Body of pancreas (tissue), 4 donors: ENCODE measurements around the gene ZNF431. TPM values are rescaled to one million over a fixed set of nuclear protein-coding genes. Genes with fewer than 3 reads are reported as not detected.
A peak's percentile ranks its signal among the peaks of the same experiment; 100 is the strongest.

Source experiments
- ATAC-seq: fragments of 150-250 bp; one replicate; pipeline ENCODE4 v1.9.1; 2016
- DNase-seq, 4 donors: peaks; one replicate each; pipeline ENCODE4 v3.0.0-alpha.2; 2019
- H3K27ac ChIP-seq, 4 donors: fragments of 200-600 bp; sonication (generic); 1 replicate in 3 of 4; 2 replicates in 1 of 4; pipeline versions ENCODE4 v1.5.1 to v1.6.1; 2016 to 2019; ENCODE audit warnings: mild to moderate bottlenecking in 1 of 4, mixed read lengths in 1 of 4, moderate library complexity in 1 of 4
- H3K27me3 ChIP-seq, 2 donors: fragments of 200-600 bp; sonication (generic); one replicate each; pipeline ENCODE4 v1.6.0; 2016; ENCODE audit warnings: mild to moderate bottlenecking in 1 of 2
- H3K36me3 ChIP-seq, 2 donors: fragments of 200-600 bp; sonication (generic); replicated peaks in 1 of 2; 2 replicates each; pipeline ENCODE4 v1.5.1; 2016; ENCODE audit warnings: low read depth in 2 of 2; ENCODE audit not compliant: insufficient read depth in 1 of 2
- H3K4me1 ChIP-seq: fragments of 200-600 bp; sonication (generic); one replicate; pipeline ENCODE4 v1.6.0; 2016
- H3K4me3 ChIP-seq, 2 donors: fragments of 200-600 bp; sonication (generic); 1 replicate in 1 of 2; 2 replicates in 1 of 2; pipeline ENCODE4 v1.5.1; 2016 to 2019
- H3K9me3 ChIP-seq, 3 donors: fragments of 200-600 bp; sonication (generic); 1 replicate in 2 of 3; 2 replicates in 1 of 3; pipeline ENCODE4 v1.5.1; 2016
- CTCF ChIP-seq, 7 experiments: fragments of 450-650 bp in 4 of 7; fragments of 200-600 bp in 3 of 7; sonication (generic) in 3 of 7; IDR thresholded peaks; one replicate each; pipeline ENCODE4 v1.5.1; 2016 to 2019; ENCODE audit warnings: antibody characterized with exemption in 7 of 7
- POLR2A ChIP-seq, 3 donors: fragments of 450-650 bp; IDR thresholded peaks; one replicate each; pipeline ENCODE4 v1.6.1; 2016; ENCODE audit warnings: antibody characterized with exemption in 3 of 3, mild to moderate bottlenecking in 2 of 3
- WGBS, 2 donors: methylation state at CpG; one replicate each; pipeline ENCODE4 v1.1.5; 2017; 5-methylcytosine and 5-hydroxymethylcytosine counted together
- intact Hi-C: fragments of 100-400 bp; cut with DNase I; formaldehyde crosslinking; loops from one replicate; pipeline ENCODE4 v1.15.1; 2023
- total RNA-seq, 2 donors: library from RNA; depleted of rRNA; stranded (reverse); fragments of >200 nt; gene quantifications; one replicate each; pipeline ENCODE4 v1.1.0, GENCODE V29; 2016

Gene ZNF431
- total RNA-seq, 2 donors from 2014 or later = 4.9 to 7.9 TPM

- intact Hi-C loops = no loop called here
- TF ChIP-seq CTCF (IDR thresholded peaks at IDR 0.05) (no peak), POLR2A (IDR thresholded peaks at IDR 0.05) (no peak)
- Histone ChIP-seq H3K9me3 (no peaks in the 10 kb centered on the region), H3K4me3 (no peak overlapping the region), H3K27me3 (no peaks in the 10 kb centered on the region), H3K4me1 (no peaks in the 10 kb centered on the region), H3K27ac (no peak overlapping the region), H3K36me3 (peaks cover 0 to 8% of the 10 kb centered on the region in 2 donors)
- DNase-seq = no peak
- no peak for ATAC-seq
- 96% methylated on average over 2 of the region's 2 CpGs for WGBS, 2 donors
These were observed 24.6 kb upstream of the ZNF431 start for GRCh38 chr19:21117041-21117907.

- no peaks in the 10 kb centered on the region for H3K9me3 ChIP-seq
- DNase-seq (no peak), ATAC-seq (no peak)
- H3K36me3 ChIP-seq = no peaks in the 10 kb centered on the region
- TF ChIP-seq CTCF (IDR thresholded peaks at IDR 0.05) (no peak), POLR2A (IDR thresholded peaks at IDR 0.05) (no peak)
- no peak overlapping the region for H3K27ac ChIP-seq
- H3K4me1 ChIP-seq = peaks cover 37% of the 10 kb centered on the region
- H3K4me3 ChIP-seq = no peak overlapping the region
- intact Hi-C loops = no loop called here
- H3K27me3 ChIP-seq = no peaks in the 10 kb centered on the region
These were observed 15.8 kb upstream of the ZNF431 start for GRCh38 chr19:21126078-21126477.

GRCh38 chr19:21127001-21127400, 14.8 kb upstream of the ZNF431 start:
- intact Hi-C loops = no loop called here
- H3K9me3 ChIP-seq = no peaks in the 10 kb centered on the region
- TF ChIP-seq POLR2A (IDR thresholded peaks at IDR 0.05) = no peak
- TF ChIP-seq CTCF (IDR thresholded peaks at IDR 0.05) = no peak
- no peak for ATAC-seq
- no peak for DNase-seq
- H3K4me3 ChIP-seq = no peak overlapping the region
- peak overlapping the region in 1 of 4 donors; percentile 68 for H3K27ac ChIP-seq
- peaks cover 37% of the 10 kb centered on the region for H3K4me1 ChIP-seq
- no peaks in the 10 kb centered on the region for H3K27me3 ChIP-seq
- no peaks in the 10 kb centered on the region for H3K36me3 ChIP-seq
- 6 to 9% methylated on average over 2 of the region's 2 CpGs for WGBS, 2 donors

- Histone ChIP-seq H3K27me3 (no peaks in the 10 kb centered on the region), H3K27ac (peak overlapping the region in 3 of 4 donors; percentile 29 to 68 (median 47)), H3K9me3 (no peaks in the 10 kb centered on the region), H3K4me3 (no peak overlapping the region), H3K4me1 (peaks cover 37% of the 10 kb centered on the region), H3K36me3 (no peaks in the 10 kb centered on the region)
- DNase-seq (no peak), ATAC-seq (no peak)
- intact Hi-C loops = no loop called here
- WGBS, 2 donors = 17 to 21% methylated on average over 4 of the region's 4 CpGs
- TF ChIP-seq CTCF (IDR thresholded peaks at IDR 0.05) (no peak), POLR2A (IDR thresholded peaks at IDR 0.05) (no peak)
These were observed 13.9 kb upstream of the ZNF431 start for GRCh38 chr19:21127898-21128297.
